Left renal cortex interstitium (tissue), 4 donors: ENCODE data around the gene CRTAC1. TPM values are rescaled to one million over a fixed set of nuclear protein-coding genes. Genes with fewer than 3 reads are reported as not detected.
A peak's percentile ranks its signal among the peaks of the same experiment; 100 is the strongest.

ENCODE experiments used
- DNase-seq, 4 donors: peaks; one replicate each; pipeline ENCODE4 v3.0.0-alpha.2; 2013; ENCODE audit warnings: low read depth in 4 of 4, low spot score in 2 of 4, missing footprints in 1 of 4
- polyA plus RNA-seq, 4 donors: library from polyadenylated mRNA; unstranded; fragments of 120-200 nt; gene quantifications; one replicate each; pipeline ENCODE4 v1.2.1, GENCODE V29; 2013; ENCODE audit not compliant: insufficient read length in 4 of 4

CRTAC1 gene
- polyA plus RNA-seq, 4 donors = 22.5 to 48.4 (median 29.9) TPM

DNA sequence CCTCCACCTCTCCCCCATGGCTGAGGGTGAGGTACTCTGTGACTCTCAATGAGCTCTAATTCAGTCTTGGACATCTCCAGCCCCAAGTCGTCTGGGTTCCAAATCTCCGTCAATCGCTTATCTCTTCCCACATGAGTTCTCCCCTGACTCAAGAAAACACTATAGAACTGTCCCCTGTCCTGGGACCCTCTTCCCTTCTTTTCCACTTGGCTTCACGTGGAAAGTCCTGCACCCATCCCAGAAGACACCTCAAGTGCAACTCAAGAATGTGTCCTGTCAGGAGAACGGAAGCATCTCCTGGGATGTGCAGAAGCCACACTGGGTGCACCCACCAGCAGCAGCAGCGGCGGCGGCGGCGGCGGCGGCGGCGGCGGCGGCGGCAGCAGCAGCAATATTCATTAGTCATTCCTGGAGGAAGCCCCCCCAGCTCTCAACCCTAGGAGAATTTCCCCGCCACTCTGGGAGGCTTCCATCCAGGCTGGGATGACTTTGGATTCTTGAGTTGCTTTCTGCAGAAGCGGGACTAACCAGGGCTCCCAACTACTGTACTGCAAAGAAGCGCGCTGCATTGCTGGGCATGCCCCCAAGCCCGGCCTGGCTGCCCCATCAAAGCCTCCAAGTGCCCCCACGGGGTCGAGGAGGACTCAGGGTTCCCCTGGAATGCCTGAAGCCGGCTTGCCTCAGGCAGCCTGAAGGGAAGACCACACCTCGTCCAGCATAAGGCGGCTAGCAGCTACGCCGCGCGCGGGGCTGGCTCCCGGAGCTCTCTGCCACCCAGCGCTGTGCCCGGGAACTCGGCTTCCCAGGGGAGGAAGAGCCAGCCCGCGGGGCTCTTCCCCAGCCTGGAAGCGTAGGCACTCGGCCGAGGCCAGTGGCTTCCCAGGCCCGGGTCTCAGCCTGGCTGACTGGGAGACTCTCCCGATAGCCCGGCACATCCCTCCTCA is 1.0 kb downstream of the CRTAC1 start:
- DNase-seq = no peak

DNA sequence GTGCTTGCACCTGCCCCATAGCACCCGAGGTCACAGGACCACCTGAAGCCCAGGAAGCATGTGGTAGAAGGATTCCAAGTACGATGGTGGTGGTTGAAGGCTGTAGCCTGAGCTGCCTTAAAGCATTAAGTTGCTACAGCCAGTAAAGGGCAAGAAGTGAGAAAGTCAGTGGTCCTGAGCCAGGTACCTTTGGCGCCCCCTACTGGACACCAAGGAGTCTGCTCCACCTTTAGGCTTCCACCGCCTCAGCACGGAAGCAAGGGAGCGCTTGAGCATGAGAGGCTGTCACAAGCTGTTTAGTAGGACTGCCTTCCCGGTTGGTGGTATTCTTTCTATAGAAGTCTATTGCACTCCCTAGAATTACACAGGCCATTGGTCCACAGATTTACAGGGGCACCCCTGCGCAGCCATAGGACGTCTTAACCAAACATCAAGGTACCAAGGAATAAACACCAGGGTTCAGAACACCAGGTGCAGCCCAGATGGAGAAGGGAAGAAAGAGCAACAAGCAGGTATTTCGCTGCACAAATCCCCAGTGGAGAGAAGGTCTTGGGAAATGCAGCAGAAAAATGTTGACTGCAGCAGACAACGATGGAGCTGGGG is 2.2 kb downstream of the CRTAC1 start:
- peak in 2 of 4 donors; percentile 41 to 50 for DNase-seq

DNA sequence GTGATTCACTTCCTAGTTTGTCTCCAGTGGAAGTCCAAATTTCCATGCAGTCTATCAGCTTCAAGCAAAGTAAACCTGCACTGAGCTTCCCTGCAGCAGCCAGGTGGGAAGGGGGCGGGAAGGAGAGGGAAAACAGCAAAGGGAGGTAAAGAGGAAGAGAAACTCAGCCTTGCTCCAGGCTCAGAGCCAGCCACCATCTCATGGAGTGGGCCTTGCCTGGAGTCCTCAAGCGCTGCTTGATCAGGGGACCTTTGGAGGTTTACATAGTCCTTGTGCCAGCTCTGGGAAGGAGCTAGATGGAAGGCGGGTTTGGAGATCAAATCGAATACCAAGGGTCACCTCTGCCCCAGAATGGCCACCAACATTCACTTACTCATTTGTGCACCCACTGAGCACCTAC is 7.4 kb downstream of the CRTAC1 start:
- no peak for DNase-seq

DNA sequence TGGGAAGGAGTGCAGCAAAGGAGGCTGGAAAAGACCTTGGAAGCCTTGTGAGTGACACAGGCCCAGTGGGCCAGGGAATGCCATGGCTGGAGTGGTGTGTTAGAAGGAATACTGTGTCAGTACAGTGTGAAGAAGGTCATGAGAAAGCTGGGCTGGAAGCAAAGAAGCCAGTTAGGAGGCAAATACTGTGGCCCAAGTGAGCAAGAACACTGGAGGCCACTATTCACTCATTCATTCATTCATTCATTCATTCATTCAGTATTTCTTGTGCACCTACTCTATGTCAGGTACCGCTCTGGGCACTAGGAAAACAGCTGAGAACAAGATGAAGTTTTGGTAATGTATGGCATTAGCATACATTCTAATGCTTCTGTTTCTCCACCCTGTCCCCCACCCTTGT is 9.6 kb downstream of the CRTAC1 start:
- DNase-seq = no peak

DNA sequence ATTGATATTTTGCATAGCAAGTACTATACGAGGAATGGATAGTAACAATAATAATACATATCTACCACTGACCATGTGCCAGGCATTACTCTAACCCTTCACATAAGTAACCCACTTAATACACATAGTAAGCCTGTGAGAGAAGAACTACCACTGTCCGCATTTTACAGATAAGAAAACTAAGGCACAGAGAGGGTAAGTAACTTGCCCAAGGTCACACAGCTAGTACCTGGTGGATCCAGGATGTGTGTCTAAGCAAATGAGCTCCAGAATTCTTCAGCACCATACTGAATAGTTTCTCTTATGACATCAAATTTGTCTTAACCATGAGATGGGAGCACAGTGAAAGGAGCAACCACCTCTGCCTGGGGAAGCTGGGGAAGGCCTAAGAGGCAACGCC is 10.2 kb downstream of the CRTAC1 start:
- DNase-seq = no peak

DNA sequence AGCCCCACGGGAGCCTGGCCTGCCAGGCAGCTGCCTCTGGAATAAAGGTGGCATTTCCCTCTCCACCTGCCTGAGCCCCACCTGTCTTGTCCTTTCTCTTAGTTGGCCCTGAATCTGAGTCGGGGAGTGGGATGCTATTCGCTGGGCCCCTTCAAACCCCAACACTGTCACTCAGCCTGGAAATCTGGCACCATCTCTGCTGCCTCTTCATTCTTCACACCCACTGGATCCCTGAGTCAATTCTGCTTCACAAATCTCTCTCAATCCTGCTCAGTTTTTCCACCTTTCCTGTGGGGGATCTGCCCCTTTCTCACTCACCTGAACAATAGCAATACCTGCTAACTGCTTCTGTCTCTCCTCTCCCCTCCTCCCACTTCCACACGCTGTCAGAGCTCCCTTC is 10.6 kb downstream of the CRTAC1 start:
- DNase-seq = no peak

DNA sequence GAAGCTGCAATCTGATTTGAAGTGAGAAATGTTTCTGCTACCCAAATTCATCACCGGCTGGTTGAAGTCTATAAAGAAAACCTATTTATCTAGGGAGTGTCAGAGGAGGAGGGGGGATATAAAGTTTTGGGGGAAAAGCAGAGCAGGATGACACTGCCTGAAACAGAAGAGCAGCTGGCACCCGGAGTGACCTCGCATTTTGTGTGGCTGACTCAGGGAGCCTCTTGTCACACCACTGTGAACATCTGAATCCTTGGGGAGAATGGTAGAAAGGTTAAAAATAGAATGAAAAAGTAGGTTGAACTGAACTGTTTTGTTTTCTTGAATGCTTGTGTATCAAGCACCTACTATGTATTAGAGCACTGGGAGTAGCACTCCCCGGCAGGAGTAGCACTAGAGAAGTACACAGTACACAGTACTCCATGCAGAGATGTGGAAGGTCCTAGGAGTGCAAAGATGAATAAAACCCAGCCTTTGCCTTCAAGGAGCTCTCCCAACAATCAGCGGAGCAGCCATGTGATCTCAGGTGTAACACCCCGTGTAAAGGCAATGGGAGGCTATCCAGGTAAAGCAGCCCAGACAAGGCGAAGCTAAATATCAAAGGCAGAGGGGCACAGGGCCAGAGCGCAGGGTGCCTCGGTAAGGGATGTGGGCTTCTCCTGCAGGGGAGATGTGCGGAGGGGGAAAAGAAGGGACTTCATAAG is 13.5 kb downstream of the CRTAC1 start:
- DNase-seq = no peak

DNA sequence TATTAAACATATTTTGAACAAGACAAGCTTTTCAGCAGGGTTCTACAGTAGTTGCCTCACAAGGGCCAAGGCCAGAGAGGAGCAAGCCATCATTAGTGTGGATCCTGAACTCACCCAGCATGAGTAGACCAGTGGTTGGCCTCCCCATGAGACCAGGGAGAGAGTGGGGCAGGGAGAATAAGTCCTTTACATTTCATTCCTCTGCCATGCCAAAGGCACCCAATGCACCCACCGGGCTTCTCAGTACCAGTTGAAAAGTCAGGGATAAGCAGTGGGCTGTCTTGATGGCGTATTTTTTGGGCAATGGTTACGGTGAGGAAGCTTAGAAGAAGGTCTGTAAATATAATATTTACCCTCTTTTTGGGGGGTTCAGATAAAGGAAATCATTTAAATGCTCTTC is 16.6 kb downstream of the CRTAC1 start:
- DNase-seq = no peak

DNA sequence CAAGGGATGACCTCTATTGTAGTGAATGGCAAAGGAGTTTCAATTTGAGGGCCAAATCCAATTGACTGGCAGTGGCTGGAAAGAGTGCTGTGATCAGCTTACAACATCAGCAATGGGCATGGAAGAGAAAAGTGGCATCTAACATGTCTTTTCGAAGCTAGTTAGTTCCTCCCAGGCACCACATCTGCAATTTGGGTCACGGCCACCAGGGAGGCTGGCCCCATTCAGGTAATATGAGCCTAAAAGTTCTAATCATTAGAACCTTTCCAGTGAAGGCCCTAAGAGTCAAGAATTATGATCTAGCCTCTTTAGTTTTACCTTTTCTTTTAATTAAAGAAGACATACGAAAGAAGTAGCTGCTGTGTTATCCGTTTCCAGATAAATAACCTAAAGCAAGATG is 17.3 kb downstream of the CRTAC1 start:
- no peak for DNase-seq

DNA sequence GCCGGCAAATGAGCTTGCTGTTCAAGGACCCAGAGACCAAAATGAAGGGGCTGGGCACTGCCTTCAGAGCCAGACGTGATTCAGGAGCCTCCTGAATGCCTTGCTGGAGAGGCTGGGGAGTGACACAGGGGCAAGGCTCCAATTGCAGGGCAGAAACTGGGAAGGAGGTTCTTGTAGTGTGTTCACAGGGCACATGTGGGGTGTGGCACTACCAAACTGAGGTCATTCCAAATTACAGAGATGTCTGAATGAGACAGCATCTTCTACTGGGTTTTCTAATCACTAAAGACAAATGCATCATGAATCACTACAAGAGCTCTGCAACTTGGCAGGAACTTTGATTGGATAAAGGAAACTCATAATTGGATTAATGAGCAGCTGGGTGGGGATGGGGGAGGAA is 17.8 kb downstream of the CRTAC1 start:
- DNase-seq = no peak

DNA sequence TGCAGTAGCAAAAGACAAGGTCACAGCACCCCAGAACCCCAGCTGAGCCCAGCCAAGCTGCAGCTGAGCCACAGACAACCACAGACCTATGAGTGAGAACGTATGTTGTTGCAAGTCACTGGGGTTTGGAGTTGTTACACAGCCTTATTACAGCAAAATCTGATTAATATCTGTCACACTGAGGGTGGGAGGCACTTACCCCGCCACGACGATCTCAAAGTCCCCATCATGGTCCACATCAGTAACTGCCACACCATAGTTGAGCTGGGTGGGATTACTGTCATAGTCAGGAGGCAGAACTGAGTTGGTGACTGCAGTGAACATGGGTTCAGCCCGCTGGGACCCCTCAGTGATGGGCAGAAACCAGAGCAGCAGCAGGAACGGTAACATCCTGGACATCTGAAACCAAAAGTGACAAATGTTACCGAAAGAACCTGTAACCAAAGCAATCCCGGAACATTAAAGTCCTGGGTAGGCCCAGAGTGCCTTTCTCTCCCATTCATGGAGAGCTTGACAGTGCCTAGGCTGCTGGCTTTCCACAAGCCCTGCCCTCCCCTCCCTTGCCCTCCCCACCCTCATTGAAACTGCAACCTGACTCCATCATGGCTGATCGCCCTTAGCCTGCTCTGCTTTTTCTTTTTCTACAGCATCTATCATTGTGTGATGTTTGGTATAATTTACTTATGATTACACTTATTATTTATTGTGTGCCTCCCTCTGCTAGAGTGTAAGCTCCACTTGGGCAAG is 19.3 kb downstream of the CRTAC1 start:
- no peak for DNase-seq

DNA sequence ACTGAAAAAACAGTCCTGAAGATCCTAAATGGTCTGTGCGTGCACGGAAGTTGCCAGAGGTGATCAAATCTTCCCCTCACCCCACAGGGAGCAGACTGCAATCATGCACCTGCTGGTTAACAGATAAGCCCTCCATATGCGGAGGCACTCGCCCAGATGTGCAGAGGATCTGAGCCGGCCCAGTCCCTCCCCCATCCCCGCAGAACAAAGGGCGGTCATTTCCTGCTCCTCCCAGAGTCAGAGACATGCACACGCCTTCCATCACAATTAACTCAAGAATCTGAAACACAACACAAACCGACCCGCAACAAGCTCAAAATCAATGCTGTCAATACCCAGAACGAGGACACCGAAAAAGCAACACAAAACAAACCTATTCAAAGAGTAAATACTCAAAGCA is 24.2 kb downstream of the CRTAC1 start:
- no peak for DNase-seq

DNA sequence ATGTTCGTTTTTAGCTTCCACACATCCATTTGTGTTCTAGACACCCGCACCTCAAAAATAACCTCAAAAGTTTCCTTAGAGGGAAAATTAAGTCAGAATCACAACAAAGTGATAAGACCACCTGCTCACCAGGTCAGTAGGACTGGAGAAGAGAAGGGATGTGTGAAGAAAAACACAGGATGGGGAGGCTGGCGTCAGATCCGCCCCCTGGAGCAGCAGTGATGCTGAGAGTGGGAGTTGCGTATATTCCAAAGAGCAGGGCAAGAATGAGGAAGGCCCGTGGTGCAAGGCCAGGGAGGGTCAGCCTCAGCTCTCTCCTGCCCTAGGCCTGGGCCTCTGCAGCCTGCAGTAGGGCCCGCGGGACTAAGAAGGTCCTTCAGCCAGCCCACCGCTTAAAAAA is 28.7 kb downstream of the CRTAC1 start:
- DNase-seq = no peak

DNA sequence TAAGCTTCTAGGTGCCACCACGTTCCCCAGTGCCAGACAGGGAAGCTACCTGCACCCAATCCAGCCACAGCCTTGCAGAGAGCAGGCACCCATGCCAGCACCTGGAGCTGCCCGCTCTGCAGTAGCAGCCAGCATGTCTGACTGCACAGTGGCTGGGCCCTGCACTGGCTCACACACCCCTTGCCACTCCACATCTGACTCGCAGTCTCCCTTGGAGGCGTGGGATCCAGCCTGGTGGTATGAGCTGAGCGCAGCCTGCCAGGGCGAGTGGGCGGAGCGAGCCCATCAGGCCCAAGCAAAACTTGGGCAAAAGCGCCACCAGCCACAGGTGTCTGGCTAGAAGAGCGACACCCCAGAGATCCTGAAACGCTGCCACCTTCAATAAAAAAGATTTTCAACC is 30.1 kb downstream of the CRTAC1 start:
- no peak for DNase-seq

DNA sequence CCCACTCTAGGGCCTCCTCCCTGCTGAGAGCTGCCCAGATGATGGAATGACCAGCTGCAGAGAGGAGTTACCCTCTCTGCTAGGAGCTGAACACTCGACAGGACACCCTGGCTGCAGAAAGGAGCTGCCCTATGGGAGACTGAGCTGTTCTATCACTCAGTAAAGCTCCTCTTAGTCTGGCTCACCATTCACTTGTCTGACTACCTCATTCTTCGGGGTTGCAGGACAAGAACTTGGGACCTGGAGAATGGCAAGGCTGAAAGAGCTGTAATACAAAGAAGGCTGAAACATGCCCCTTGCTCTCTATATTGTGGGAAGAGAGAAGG is 30.5 kb downstream of the CRTAC1 start:
- DNase-seq = no peak

DNA sequence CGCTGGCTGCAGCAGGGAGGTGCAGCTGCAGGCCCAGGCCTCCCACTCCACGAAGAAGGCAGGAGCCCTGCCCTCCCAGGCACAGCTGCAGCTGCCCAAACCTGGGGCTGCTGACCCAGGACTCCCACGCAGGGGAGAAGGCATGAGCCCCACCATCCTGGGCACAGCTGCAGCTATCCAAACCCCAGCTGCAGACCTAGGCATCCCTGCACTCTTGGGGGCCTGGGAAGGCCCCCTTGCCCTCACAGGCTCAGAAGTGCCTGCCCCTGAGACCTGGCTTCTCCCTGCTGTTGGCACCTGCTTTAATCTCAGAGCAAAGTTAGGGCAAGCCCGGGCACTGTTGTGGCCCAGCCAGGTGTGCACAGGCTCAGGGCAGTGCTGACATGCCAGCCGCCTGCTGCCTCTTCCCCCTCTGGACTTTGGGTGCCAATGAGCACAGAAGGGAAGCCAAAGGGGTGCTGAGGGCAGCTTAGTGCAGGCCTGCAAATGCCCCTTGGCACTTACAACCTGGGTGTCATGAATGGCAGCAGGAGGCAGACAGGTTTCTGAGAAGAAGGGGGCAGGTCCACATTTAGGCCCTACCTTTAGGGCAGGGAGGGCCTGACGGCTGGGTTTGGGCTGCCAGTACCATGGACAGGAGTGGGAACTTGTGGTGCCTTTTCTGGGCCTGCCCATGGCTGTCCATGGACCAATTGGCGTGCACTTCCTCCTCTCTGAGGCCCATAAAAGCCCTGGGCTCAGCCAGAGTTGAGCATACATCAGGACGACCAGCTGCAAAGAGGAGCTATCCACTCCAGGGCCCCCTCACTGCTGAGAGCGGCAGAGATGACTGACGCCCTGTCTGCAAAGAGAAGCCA is 31.1 kb downstream of the CRTAC1 start:
- no peak for DNase-seq

DNA sequence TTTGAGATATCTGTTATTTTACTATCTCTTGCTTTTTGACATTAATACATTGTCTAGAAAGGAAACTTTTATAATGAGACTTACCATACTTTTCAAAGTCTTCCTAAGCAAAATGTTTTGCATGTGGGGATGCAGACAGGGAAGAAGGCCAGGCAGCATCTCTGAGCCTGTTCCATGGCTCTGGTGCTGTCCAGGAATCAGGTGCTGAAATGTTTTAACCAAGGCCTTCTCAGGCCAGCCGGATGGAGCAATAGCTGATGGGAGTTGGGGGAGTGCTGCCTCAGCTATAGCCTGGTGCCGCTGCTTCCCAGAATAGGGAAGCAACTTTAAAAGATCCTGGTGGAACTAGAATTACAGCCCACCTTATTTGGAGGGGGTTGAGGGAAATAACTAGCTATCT is 38.5 kb downstream of the CRTAC1 start:
- DNase-seq = peak; percentile 19 to 73 (median 22)

DNA sequence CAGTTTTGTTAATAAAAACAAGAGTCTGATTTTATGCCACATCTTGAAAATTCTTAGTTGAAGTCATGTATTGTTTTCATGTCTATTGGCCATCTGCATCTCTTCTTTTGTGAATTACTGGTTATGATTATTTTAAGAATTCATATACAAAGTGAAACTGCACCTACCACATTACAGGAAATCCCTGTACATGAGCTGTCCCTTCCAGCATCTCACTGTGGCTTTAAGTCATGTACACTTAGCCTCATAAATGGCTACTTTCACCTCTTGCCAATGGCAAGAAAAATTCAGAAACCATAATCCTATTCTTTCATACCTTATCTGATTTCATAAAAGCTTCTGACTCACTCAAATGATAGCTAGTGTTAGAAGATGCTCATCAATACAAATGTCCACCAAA is 48.6 kb downstream of the CRTAC1 start:
- DNase-seq = no peak

DNA sequence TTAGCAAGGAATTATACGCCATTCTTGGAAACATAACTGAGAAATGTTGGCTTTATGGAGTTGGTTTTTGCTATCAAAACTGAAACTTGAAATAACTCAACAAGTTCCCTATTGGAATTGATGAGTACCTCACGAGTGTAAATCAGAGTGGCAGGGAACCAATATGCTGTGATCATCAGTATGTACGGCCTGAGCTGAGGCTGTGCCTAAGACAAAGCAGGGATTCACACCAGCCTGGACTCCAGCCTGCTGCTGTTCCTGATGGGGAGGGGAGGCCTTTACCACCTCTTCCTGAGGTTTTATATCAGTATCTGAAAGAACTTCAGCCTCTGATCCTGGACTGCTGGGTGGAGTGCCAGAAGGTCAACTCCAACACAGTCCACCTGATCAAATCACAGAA is 52.7 kb downstream of the CRTAC1 start:
- no peak for DNase-seq

DNA sequence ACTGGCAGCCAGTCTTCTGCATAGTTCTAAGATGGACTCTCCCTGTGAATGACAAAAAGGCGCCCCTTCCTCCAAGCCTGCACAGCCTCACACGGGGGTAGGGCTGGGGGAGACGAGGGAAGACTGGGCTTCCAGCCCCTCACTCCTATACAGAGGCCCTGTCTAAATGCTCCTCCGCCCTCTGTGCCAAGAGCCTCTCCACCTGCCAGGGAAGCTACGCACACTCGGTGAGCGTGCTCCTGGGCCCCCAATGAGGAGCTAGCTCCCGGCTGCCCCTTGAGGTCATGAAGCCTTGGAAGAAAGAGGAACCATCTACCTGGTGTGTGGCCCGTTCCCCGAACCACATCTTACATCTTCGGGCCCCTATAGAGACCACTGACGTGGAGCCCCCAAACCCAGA is 54.8 kb downstream of the CRTAC1 start:
- DNase-seq = no peak
